CD4-positive, CD25-positive, alpha-beta regulatory T cell (primary cell): ENCODE measurements around the gene DGKQ. TPM values are rescaled to one million over a fixed set of nuclear protein-coding genes. Genes with fewer than 3 reads are reported as not detected.

Experiments used
- ATAC-seq, 2 donors: fragments of 150-1000 bp; cut with Tn5 transposase; one replicate each; pipeline ENCODE4 v1.10.0; 2021; ENCODE audit warnings: low read depth in 2 of 2, moderate number of reproducible peaks in 2 of 2, moderate library complexity in 1 of 2
- DNase-seq, 3 donors: peaks; one replicate each; pipeline versions ENCODE4 v3.0.0 to v3.0.0-alpha.2; 2012 to 2022; ENCODE audit warnings: mixed read lengths in 1 of 3
- H3K27ac ChIP-seq: one replicate; pipeline ENCODE4 v1.7.0; 2013; ENCODE audit warnings: mild to moderate bottlenecking, low read length; ENCODE audit not compliant: insufficient read depth, poor library complexity, severe bottlenecking
- H3K27me3 ChIP-seq: one replicate; pipeline ENCODE4 v1.7.0; 2013; ENCODE audit warnings: low read length; ENCODE audit not compliant: control insufficient read depth, insufficient read depth
- H3K36me3 ChIP-seq: one replicate; pipeline ENCODE4 v1.7.0; 2013; ENCODE audit warnings: mild to moderate bottlenecking, low read length, moderate library complexity; ENCODE audit not compliant: control insufficient read depth, insufficient read depth
- H3K4me1 ChIP-seq: 2 replicates; pipeline ENCODE4 v1.7.0; 2013; ENCODE audit warnings: mild to moderate bottlenecking, low read length; ENCODE audit not compliant: insufficient read depth, control insufficient read depth, poor library complexity, severe bottlenecking
- H3K4me3 ChIP-seq: one replicate; pipeline ENCODE4 v1.7.0; 2013; ENCODE audit warnings: low read depth, mild to moderate bottlenecking, low read length, moderate library complexity
- H3K9me3 ChIP-seq, 2 experiments: 1 replicate in 1 of 2; 2 replicates in 1 of 2; pipeline ENCODE4 v1.7.0; 2013; ENCODE audit warnings: low read length in 2 of 2, mild to moderate bottlenecking in 1 of 2, moderate library complexity in 1 of 2; ENCODE audit not compliant: control insufficient read depth in 2 of 2
- H3K27ac Mint-ChIP-seq, 3 donors: one replicate each; pipeline ENCODE4 v1.8.0; 2020 to 2022; ENCODE audit warnings: mild to moderate bottlenecking in 3 of 3, mixed read lengths in 3 of 3, moderate library complexity in 2 of 3
- H3K27me3 Mint-ChIP-seq: one replicate; pipeline ENCODE4 v1.8.0; 2022; ENCODE audit warnings: mild to moderate bottlenecking, mixed read lengths
- H3K36me3 Mint-ChIP-seq: one replicate; pipeline ENCODE4 v1.8.0; 2020; ENCODE audit warnings: mixed read lengths
- H3K4me1 Mint-ChIP-seq, 4 donors: one replicate each; pipeline ENCODE4 v1.8.0; 2020 to 2022; ENCODE audit warnings: mixed read lengths in 4 of 4, mild to moderate bottlenecking in 1 of 4
- H3K4me3 Mint-ChIP-seq, 4 donors: one replicate each; pipeline ENCODE4 v1.8.0; 2020 to 2022; ENCODE audit warnings: mild to moderate bottlenecking in 4 of 4, mixed read lengths in 4 of 4, moderate library complexity in 3 of 4
- H3K9me3 Mint-ChIP-seq, 7 donors: one replicate each; pipeline ENCODE4 v1.8.0; 2020 to 2022; ENCODE audit warnings: mixed read lengths in 7 of 7, mild to moderate bottlenecking in 3 of 7, moderate library complexity in 2 of 7
- polyA plus RNA-seq, 4 donors: library from polyadenylated mRNA; unstranded; fragments of 300-500 nt; fragmentation: Illumina TruSeq; gene quantifications; one replicate each; pipeline ENCODE4 v1.2.3, GENCODE V29; 2021
- total RNA-seq: library from RNA; stranded (reverse); gene quantifications from one replicate; pipeline ENCODE4 v1.2.3, GENCODE V29; 2022

DGKQ gene
- total and polyA plus RNA-seq, 5 donors from 2014 or later = 2.4 to 22.5 (median 3.6) TPM

DNA sequence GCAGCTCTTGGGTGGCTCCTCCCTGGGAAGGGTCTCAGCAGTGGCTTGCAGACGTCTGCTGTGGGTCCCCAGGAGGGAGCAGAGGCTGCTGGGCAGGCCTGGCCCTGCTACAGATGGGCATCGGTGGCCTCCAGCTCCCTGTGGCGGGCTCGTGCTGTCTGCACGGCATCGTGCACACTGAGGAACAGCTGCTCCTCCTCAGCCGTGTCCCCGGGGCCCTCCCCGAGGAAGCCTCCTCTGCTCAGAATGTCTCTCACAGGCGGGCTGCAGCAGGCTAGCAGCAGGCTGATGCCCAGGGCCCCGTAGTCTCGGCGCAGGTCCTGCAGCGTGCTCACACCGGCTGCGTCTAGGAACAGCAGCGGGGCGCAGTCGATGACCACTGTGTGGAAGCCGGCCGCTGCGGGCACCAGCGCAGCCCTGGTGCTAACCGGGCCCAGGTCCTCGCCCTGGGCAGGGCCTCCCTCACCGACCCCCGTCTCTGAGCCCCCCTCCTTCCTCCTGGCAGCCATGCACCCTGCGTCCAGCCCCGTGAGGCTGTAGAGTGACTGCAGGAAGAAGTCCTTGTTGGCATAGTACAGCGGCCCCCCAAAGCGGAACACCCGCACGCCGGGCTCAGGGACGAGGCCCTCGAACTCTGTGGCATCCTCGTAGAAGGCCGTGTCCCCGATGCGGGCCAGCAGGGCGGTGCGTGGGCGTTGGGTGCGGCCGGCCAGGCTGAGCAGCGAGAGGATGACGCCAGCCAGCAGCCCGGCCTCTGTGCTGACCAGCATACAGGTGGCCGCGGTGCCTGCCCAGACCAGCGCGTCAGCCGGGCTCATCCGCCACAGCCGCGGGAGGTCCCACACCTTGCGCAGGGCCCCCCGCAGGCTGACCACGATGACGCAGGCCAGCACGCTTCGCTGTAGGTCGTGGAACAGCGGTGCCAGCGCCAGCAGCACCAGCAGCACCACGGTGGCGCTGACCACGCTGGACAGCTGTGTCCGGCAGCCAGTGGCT, 15.7 kb upstream of the DGKQ start:
- Histone ChIP-seq H3K4me3 (no peak overlapping the region), H3K9me3 (no peaks in the 10 kb centered on the region), H3K4me1 (peaks cover 34% of the 10 kb centered on the region), H3K27me3 (no peaks in the 10 kb centered on the region), H3K36me3 (peaks cover 9% of the 10 kb centered on the region), H3K27ac (no peak overlapping the region)
- Mint-ChIP-seq H3K36me3 (no peaks in the 10 kb centered on the region), H3K27me3 (no peaks in the 10 kb centered on the region), H3K4me3 (peak overlapping the region in 3 of 4 donors; percentile 5 to 63 (median 32)), H3K4me1 (peaks cover 0 to 33% (median 5%) of the 10 kb centered on the region in 4 donors), H3K27ac (no peak overlapping the region), H3K9me3 (no peaks in the 10 kb centered on the region)
- no peak for ATAC-seq
- DNase-seq = no peak

DNA sequence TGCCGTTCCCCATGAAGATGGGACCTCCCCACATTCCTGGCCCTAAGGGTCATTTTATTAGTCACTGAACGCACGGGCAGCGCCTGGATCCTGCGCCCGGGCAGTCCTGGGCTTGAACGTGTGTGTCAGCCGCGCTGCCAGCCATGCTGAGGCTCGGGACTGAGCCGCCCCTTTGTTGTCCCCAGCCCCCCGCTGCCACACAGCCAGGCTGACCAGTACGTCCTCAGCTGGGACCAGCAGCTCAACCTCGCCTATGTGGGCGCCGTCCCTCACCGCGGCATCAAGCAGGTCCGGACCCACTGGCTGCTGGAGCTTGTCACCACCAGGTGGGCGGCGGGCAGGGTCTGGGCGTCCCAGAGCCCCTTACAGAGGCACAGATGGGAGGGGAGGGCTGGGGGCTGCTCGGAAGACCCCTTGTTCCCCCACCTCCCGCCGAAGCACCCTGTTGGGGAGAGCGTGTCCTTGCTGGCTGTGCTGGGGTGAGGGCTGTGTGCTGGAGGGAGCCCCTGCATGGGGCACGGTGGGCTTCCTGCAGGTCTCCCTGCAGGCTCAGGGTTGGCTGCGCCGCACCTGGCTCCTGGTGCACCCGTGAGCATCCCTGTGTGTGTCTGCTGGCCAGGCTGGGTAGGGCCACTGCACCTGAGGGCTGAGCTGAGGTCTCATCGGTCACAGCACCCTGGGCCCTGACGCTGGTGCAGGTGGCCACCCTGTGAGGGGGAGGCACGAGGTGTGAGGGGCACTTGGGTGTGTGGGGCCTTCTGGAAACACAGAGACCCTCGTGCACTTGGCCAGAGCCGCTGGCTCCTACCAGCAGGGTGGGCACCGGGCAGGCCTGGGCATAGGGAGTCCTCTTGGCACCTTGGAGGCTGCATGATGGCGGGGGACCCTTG, 14.5 kb upstream of the DGKQ start:
- Mint-ChIP-seq H3K36me3 (peaks cover 2% of the 10 kb centered on the region), H3K4me3 (peak overlapping the region; percentile 72 to 84 (median 78)), H3K27me3 (no peaks in the 10 kb centered on the region), H3K9me3 (no peaks in the 10 kb centered on the region), H3K4me1 (peaks cover 0 to 33% (median 5%) of the 10 kb centered on the region in 4 donors), H3K27ac (peak overlapping the region in 1 of 3 donors; percentile 84)
- Histone ChIP-seq H3K27ac (peak overlapping the region; percentile 75), H3K27me3 (no peaks in the 10 kb centered on the region), H3K9me3 (no peaks in the 10 kb centered on the region), H3K4me3 (no peak overlapping the region), H3K4me1 (peaks cover 34% of the 10 kb centered on the region), H3K36me3 (peaks cover 9% of the 10 kb centered on the region)
- ATAC-seq = no peak
- no peak for DNase-seq

DNA sequence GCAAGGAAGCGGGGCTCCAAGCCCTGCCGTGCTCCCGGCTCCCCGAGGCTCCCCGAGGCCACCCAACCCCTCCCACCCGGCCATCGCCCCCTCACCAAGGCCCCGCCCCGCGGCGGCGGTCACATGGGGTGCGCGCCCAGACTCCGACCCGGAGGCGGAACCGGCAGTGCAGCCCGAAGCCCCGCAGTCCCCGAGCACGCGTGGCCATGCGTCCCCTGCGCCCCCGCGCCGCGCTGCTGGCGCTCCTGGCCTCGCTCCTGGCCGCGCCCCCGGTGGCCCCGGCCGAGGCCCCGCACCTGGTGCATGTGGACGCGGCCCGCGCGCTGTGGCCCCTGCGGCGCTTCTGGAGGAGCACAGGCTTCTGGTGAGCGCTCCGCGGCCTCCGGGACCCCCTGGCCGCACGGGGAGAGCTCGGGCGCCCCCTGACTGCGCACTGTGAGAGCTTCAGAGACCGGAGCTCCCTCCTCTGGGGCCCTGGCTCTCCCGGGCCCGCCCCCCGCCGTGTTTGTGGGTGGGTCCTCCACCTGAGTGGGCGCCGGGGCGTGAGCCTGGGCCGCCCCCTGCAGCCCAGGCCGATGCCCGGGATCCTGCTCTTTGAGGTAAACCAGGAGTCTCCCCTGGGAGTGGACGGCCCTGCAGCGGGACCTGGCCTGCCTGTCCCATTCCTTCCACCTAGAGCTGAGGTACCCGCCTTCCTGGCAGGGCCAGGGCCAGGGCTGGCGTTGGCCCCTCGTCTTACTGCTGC, 13.7 kb upstream of the DGKQ start, which contains the start of gene IDUA:
Gene IDUA, plus strand, starts transcription at position 166 of the 745 bp plus-strand sequence. Its CDS starts 41 bp downstream, at position 207.
- Histone ChIP-seq H3K4me1 (peaks cover 34% of the 10 kb centered on the region), H3K27ac (peak within 1 kb of the TSS; percentile 75), H3K4me3 (peak within 1 kb of the TSS; percentile 83), H3K9me3 (no peaks in the 10 kb centered on the region), H3K27me3 (no peaks in the 10 kb centered on the region), H3K36me3 (peaks cover 9% of the 10 kb centered on the region)
- ATAC-seq = peak; percentile 88 to 91
- Mint-ChIP-seq H3K9me3 (peaks cover 0 to 1% (median 0%) of the 10 kb centered on the region in 7 donors), H3K27ac (peak within 1 kb of the TSS; percentile 74 to 91 (median 77)), H3K4me1 (peaks cover 0 to 32% (median 5%) of the 10 kb centered on the region in 4 donors), H3K36me3 (peaks cover 4% of the 10 kb centered on the region), H3K4me3 (peak within 1 kb of the TSS; percentile 89 to 95 (median 92)), H3K27me3 (no peaks in the 10 kb centered on the region)
- DNase-seq = peak; percentile 84 to 89 (median 86)

DNA sequence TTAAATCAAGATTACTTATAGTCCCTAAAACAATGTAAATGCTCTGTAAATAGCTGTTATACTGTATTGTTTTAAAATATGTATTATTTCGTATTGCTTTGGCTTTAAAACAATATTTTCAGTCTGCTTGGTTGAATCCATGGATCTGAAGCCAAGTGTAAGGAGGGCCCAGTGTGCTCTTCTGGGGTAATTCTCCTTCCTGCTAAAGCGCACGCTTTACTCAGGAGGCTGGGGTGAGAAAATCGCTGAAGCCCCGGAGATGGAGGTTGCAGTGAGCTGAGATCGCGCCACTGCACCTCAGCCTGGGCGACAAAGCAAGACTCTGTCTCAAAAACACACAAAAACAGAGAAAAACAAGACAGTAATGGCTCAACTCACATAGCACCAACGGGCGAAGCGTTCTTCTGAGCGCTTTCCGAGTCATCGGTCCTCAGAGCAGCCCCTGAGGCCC, 13.1 kb upstream of the DGKQ start:
- Histone ChIP-seq H3K4me1 (peaks cover 34% of the 10 kb centered on the region), H3K9me3 (no peaks in the 10 kb centered on the region), H3K27me3 (no peaks in the 10 kb centered on the region), H3K27ac (peak overlapping the region; percentile 75), H3K4me3 (peak overlapping the region; percentile 83), H3K36me3 (peaks cover 9% of the 10 kb centered on the region)
- Mint-ChIP-seq H3K27me3 (no peaks in the 10 kb centered on the region), H3K27ac (peak overlapping the region; percentile 74 to 91 (median 77)), H3K4me1 (peaks cover 0 to 32% (median 5%) of the 10 kb centered on the region in 4 donors), H3K4me3 (peak overlapping the region; percentile 89 to 95 (median 92)), H3K9me3 (peaks cover 0 to 1% (median 0%) of the 10 kb centered on the region in 7 donors), H3K36me3 (peaks cover 4% of the 10 kb centered on the region)
- DNase-seq (no peak), ATAC-seq (peak in 1 of 2 donors; percentile 6)

DNA sequence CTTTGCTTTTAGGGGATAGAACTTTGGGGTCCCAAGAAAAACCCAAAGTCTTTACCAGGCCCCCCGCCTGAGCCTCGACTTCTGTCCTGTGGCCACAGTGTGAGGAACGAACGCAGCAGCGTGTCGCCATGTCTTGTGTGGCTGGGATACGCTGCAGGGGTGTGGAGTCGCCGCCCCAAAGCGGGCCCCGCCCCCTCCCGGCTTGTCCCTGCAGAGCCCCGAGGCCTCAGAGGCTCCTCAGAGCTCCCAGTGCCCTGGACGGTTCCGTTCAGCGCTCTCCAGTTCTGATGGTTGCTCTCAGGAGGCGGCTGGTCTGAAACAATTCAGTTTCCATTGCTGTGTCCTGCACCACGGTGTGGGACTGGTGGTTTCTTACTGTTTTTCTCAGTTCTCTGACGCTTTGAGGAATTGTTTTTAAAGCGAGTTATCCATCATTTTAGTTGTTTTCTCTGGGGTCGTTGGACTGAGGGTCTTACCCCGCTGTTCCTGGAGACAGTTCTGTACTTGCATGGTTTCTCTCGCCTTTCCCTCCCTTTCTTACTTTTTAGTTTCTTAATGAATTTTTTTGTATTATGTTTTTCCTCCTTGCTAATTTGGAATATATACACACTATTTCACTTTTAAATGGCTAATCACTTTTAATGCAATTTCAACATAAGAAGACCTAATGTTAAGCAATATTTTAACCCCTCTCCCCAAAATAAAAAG, 11.9 kb upstream of the DGKQ start:
- peaks cover 0 to 1% (median 0%) of the 10 kb centered on the region in 7 donors for H3K9me3 Mint-ChIP-seq
- peaks cover 34% of the 10 kb centered on the region for H3K4me1 ChIP-seq
- peak overlapping the region; percentile 68 to 95 (median 90) for H3K4me3 Mint-ChIP-seq
- H3K27ac ChIP-seq = no peak overlapping the region
- no peaks in the 10 kb centered on the region for H3K9me3 ChIP-seq
- no peaks in the 10 kb centered on the region for H3K27me3 Mint-ChIP-seq
- peak; percentile 55 to 70 (median 57) for DNase-seq
- peak; percentile 44 to 60 for ATAC-seq
- H3K4me3 ChIP-seq = peak overlapping the region; percentile 56
- H3K36me3 Mint-ChIP-seq = peaks cover 4% of the 10 kb centered on the region
- H3K4me1 Mint-ChIP-seq = peaks cover 0 to 32% (median 5%) of the 10 kb centered on the region in 4 donors
- peaks cover 3% of the 10 kb centered on the region for H3K36me3 ChIP-seq
- H3K27me3 ChIP-seq = no peaks in the 10 kb centered on the region
- H3K27ac Mint-ChIP-seq = peak overlapping the region; percentile 32 to 67 (median 44)

DNA sequence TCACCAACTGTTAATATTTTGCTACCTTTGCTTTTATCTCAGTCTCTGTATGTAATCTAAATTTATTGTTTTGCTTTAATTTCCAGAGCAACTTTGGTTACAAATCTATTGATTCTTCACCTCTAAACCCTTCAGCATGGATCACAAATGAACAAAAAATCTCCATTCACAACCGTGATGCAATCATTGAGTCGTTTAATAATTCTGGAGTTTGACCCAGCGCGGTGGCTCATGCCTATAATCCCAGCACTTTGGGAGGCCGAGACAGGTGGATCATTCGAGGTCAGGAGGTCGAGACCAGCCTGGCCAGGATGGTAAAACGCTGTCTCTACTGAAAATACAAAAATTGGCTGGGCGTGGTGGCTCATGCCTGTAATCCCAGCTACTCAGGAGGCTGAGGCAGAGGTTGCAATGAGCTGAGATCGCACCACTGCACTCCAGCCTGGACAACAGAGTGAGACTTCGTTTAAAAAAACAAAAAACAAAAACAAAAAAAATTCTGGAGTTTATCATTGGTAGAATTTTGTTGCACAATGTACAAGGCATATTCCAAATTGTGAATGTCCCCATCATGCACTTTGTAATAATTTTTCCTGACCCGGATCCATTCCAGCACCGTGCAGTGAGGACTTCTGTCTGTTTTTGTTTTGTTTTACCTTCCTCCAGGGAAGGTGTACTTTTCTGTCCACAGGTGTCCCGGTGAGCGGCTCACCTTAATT, 11.1 kb upstream of the DGKQ start:
- Histone ChIP-seq H3K4me3 (peak overlapping the region; percentile 56), H3K27me3 (no peaks in the 10 kb centered on the region), H3K9me3 (no peaks in the 10 kb centered on the region), H3K27ac (no peak overlapping the region), H3K4me1 (peaks cover 34% of the 10 kb centered on the region), H3K36me3 (no peaks in the 10 kb centered on the region)
- H3K36me3 Mint-ChIP-seq = peaks cover 4% of the 10 kb centered on the region
- H3K27me3 Mint-ChIP-seq = no peaks in the 10 kb centered on the region
- H3K27ac Mint-ChIP-seq = peak overlapping the region; percentile 32 to 65 (median 44)
- peaks cover 0 to 32% (median 5%) of the 10 kb centered on the region in 4 donors for H3K4me1 Mint-ChIP-seq
- ATAC-seq (no peak), DNase-seq (no peak)
- peaks cover 0 to 1% (median 0%) of the 10 kb centered on the region in 7 donors for H3K9me3 Mint-ChIP-seq
- H3K4me3 Mint-ChIP-seq = peak overlapping the region; percentile 38 to 90 (median 78)
